Measurements from ENCODE around the gene VAPB.

DNA sequence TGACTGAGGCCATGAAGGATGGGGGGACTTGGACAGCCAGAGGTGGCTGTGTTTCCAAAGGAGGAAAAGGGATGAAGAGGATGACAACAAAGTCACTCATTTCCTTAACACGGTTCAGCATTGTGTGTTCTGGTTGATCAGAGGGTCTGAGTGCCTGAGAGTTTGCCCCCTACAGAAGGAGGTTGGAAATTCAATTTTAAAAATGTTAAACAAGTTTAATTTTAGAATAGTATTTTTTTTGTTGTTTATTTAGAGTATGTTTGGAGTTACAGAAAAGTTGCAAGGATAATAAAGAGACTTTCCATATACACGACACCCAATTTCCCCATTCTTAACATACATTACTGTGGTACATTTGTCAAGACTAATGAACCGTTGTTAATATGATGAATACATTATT lies 10.3 kb upstream of the VAPB start:
- TF ChIP-seq, protein P1, sequence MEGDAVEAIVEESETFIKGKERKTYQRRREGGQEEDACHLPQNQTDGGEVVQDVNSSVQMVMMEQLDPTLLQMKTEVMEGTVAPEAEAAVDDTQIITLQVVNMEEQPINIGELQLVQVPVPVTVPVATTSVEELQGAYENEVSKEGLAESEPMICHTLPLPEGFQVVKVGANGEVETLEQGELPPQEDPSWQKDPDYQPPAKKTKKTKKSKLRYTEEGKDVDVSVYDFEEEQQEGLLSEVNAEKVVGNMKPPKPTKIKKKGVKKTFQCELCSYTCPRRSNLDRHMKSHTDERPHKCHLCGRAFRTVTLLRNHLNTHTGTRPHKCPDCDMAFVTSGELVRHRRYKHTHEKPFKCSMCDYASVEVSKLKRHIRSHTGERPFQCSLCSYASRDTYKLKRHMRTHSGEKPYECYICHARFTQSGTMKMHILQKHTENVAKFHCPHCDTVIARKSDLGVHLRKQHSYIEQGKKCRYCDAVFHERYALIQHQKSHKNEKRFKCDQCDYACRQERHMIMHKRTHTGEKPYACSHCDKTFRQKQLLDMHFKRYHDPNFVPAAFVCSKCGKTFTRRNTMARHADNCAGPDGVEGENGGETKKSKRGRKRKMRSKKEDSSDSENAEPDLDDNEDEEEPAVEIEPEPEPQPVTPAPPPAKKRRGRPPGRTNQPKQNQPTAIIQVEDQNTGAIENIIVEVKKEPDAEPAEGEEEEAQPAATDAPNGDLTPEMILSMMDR (tag by site-specific recombination; IDR thresholded peaks at IDR 0.05) = no peak
- TF ChIP-seq, protein P2, sequence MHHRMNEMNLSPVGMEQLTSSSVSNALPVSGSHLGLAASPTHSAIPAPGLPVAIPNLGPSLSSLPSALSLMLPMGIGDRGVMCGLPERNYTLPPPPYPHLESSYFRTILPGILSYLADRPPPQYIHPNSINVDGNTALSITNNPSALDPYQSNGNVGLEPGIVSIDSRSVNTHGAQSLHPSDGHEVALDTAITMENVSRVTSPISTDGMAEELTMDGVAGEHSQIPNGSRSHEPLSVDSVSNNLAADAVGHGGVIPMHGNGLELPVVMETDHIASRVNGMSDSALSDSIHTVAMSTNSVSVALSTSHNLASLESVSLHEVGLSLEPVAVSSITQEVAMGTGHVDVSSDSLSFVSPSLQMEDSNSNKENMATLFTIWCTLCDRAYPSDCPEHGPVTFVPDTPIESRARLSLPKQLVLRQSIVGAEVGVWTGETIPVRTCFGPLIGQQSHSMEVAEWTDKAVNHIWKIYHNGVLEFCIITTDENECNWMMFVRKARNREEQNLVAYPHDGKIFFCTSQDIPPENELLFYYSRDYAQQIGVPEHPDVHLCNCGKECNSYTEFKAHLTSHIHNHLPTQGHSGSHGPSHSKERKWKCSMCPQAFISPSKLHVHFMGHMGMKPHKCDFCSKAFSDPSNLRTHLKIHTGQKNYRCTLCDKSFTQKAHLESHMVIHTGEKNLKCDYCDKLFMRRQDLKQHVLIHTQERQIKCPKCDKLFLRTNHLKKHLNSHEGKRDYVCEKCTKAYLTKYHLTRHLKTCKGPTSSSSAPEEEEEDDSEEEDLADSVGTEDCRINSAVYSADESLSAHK (tag by site-specific recombination; IDR thresholded peaks at IDR 0.05) = no peak
- TF ChIP-seq, protein P3, sequence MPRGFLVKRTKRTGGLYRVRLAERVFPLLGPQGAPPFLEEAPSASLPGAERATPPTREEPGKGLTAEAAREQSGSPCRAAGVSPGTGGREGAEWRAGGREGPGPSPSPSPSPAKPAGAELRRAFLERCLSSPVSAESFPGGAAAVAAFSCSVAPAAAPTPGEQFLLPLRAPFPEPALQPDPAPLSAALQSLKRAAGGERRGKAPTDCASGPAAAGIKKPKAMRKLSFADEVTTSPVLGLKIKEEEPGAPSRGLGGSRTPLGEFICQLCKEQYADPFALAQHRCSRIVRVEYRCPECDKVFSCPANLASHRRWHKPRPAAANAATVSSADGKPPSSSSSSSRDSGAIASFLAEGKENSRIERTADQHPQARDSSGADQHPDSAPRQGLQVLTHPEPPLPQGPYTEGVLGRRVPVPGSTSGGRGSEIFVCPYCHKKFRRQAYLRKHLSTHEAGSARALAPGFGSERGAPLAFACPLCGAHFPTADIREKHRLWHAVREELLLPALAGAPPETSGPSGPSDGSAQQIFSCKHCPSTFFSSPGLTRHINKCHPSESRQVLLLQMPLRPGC (tag by site-specific recombination; IDR thresholded peaks at IDR 0.05) = no peak
- TF ChIP-seq ZNF324 (tag by site-specific recombination; IDR thresholded peaks at IDR 0.05) = no peak
- no peak for TF ChIP-seq BCL11A (tag by site-specific recombination; IDR thresholded peaks at IDR 0.05; ENCODE audit: low read depth)
- no peak for TF ChIP-seq ZNF701 (tag by site-specific recombination; IDR thresholded peaks at IDR 0.05)
- TF ChIP-seq ZNF366 (tag by site-specific recombination; conservative IDR thresholded peaks at IDR 0.05) = no peak
- TF ChIP-seq, protein P4, sequence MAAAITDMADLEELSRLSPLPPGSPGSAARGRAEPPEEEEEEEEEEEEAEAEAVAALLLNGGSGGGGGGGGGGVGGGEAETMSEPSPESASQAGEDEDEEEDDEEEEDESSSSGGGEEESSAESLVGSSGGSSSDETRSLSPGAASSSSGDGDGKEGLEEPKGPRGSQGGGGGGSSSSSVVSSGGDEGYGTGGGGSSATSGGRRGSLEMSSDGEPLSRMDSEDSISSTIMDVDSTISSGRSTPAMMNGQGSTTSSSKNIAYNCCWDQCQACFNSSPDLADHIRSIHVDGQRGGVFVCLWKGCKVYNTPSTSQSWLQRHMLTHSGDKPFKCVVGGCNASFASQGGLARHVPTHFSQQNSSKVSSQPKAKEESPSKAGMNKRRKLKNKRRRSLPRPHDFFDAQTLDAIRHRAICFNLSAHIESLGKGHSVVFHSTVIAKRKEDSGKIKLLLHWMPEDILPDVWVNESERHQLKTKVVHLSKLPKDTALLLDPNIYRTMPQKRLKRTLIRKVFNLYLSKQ (tag by site-specific recombination; IDR thresholded peaks at IDR 0.05; ENCODE audit: borderline replicate concordance) = no peak
- no peak for TF ChIP-seq ZNF785 (tag by site-specific recombination; IDR thresholded peaks at IDR 0.05)
- TF ChIP-seq ZNF280C (tag by site-specific recombination; IDR thresholded peaks at IDR 0.05) = no peak

Measured in HEK293 (cell line).